GM19324 (cell line): Measurements from ENCODE around the gene ZCCHC8.
"Not testable (repeated sequence)": the region's sequence is repeated elsewhere in the genome, so short reads cannot be mapped to it uniquely, and the experiment has no call there.

Experiments
- ATAC-seq: cut with Tn5 transposase; IDR thresholded peaks from one replicate; pipeline ENCODE4 v1.9.1; 2021; ENCODE audit warnings: mild to moderate bottlenecking, moderate library complexity; ENCODE audit not compliant: unreplicated experiment, low FRiP score

ZCCHC8 gene

GRCh38 chr12:122473543-122474323, 27.0 kb downstream of the ZCCHC8 start:
- ATAC-seq: no peak

GRCh38 chr12:122471324-122472226, 29.2 kb downstream of the ZCCHC8 start:
- no peak for ATAC-seq

GRCh38 chr12:122470576-122470975, 30.2 kb downstream of the ZCCHC8 start:
- ATAC-seq: not testable (repeated sequence)

- ATAC-seq: not testable (repeated sequence)
Measured at GRCh38 chr12:122469856-122470255, 30.9 kb downstream of the ZCCHC8 start.

- no peak for ATAC-seq
Measured at GRCh38 chr12:122467983-122468382, 32.7 kb downstream of the ZCCHC8 start.

GRCh38 chr12:122464317-122465042, 36.3 kb downstream of the ZCCHC8 start:
- not testable (repeated sequence) for ATAC-seq

- no peak for ATAC-seq
Measured at GRCh38 chr12:122460641-122461040, 40.1 kb downstream of the ZCCHC8 start.

GRCh38 chr12:122460061-122460460, 40.7 kb downstream of the ZCCHC8 start:
- no peak for ATAC-seq

GRCh38 chr12:122459211-122459610, 41.5 kb downstream of the ZCCHC8 start:
- no peak for ATAC-seq

GRCh38 chr12:122458105-122459035, 42.4 kb downstream of the ZCCHC8 start:
- no peak for ATAC-seq

- no peak for ATAC-seq
Measured at GRCh38 chr12:122457627-122458026, 43.1 kb downstream of the ZCCHC8 start.

GRCh38 chr12:122454739-122455138, 46.0 kb downstream of the ZCCHC8 start:
- no peak for ATAC-seq

GRCh38 chr12:122454250-122454721, 46.4 kb downstream of the ZCCHC8 start:
- ATAC-seq: no peak

- ATAC-seq: no peak
Measured at GRCh38 chr12:122452701-122453285, 47.9 kb downstream of the ZCCHC8 start.

- ATAC-seq: no peak
Measured at GRCh38 chr12:122449317-122449716, 51.4 kb downstream of the ZCCHC8 start.

- ATAC-seq: not testable (repeated sequence)
Measured at GRCh38 chr12:122447825-122448224, 52.9 kb downstream of the ZCCHC8 start.

GRCh38 chr12:122446390-122446789, 54.3 kb downstream of the ZCCHC8 start:
- ATAC-seq: not testable (repeated sequence)

- not testable (repeated sequence) for ATAC-seq
Measured at GRCh38 chr12:122444071-122444470, 56.7 kb downstream of the ZCCHC8 start.

- ATAC-seq: not testable (repeated sequence)
Measured at GRCh38 chr12:122438822-122439221, 61.9 kb downstream of the ZCCHC8 start.
